Measurements from ENCODE around the gene PLEKHA4. TPM values are rescaled to one million over a fixed set of nuclear protein-coding genes. Genes with fewer than 3 reads are reported as not detected.
"Not testable (repeated sequence)": the region's sequence is repeated elsewhere in the genome, so short reads cannot be mapped to it uniquely, and the experiment has no call there.

Gene PLEKHA4
- 7.1 TPM for polyA plus RNA-seq (2013, experiment 1 of 2)
- 10.1 TPM for polyA plus RNA-seq (2013, experiment 2 of 2)

DNA sequence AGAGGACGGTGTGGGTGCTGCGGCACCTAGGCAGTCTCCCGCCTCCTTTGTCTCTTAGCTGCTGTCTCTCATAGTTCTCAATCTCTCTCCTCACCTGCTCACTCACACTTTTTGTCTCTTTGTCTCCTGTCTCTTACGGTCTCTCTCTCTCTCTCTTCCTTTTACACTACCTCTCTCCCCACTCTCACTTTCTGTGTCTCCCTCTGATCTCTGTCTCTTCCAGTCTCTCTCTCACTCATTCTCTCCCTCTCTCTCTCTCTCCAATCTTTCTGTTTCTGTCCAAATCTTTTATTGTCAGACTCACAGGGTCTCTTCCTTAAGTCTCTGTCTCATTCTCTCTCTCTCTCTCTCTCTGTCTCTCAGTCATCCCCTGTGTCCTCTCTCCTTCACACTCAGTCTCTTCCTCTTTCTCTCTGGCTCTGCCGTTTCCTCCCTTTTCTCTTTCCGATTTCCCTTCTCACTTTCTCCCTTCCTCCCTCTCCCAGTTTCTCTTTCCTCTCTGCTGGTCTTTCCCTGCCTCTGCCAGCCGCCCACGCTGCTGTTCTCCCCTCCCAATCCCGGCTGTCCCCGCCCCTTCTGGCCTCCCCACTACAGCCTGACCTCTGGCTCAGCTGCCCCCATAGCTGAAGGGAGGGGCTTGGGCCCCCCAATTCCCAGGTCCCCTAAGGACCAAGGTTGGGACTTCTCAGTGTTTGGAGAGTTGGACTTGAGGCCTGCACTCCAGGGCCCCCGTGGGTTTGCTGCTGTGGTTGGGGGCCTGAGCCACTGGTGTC, at the start of gene PLEKHA4:
Gene PLEKHA4 (minus strand): TSS at position 504 of the 773 bp plus-strand sequence. CDS start 997 bp downstream, outside the sequence.
- H3K9me3 ChIP-seq (ENCODE audit: insufficient read depth, low read depth, low read length), result no peaks in the 10 kb centered on the region
- peak within 1 kb of the TSS; percentile 63 for H3K9ac ChIP-seq (ENCODE audit: low read depth, low read length)
- peak within 1 kb of the TSS; percentile 42 for H3K4me3 ChIP-seq (ENCODE audit: low read length)
- H3K36me3 ChIP-seq (ENCODE audit: insufficient read depth, low read length), result peaks cover 7% of the 10 kb centered on the region
- no peaks in the 10 kb centered on the region for H3K27me3 ChIP-seq (ENCODE audit: insufficient read depth, low read length)
- H3K4me1 ChIP-seq (ENCODE audit: insufficient read depth, low read length), result peaks cover 16% of the 10 kb centered on the region
- 39% methylated on average over 11 of the region's 11 CpGs for WGBS
- peak within 1 kb of the TSS; percentile 57 for H3K27ac ChIP-seq (ENCODE audit: low read depth, low read length)

GRCh38 chr19:48918071-48918470, 49.7 kb upstream of the PLEKHA4 start:
- no peak overlapping the region for H3K27ac ChIP-seq (ENCODE audit: low read depth, low read length)
- H3K4me1 ChIP-seq (ENCODE audit: insufficient read depth, low read length), result no peaks in the 10 kb centered on the region
- no peak overlapping the region for H3K4me3 ChIP-seq (ENCODE audit: low read length)
- H3K36me3 ChIP-seq (ENCODE audit: insufficient read depth, low read length), result peaks cover 63% of the 10 kb centered on the region
- H3K9me3 ChIP-seq (ENCODE audit: insufficient read depth, low read depth, low read length), result no peaks in the 10 kb centered on the region
- H3K27me3 ChIP-seq (ENCODE audit: insufficient read depth, low read length), result no peaks in the 10 kb centered on the region
- WGBS, result 91% methylated on average over 6 of the region's 6 CpGs
- no peak overlapping the region for H3K9ac ChIP-seq (ENCODE audit: low read depth, low read length)

- H3K9ac ChIP-seq (ENCODE audit: low read depth, low read length), result no peak overlapping the region
- H3K9me3 ChIP-seq (ENCODE audit: insufficient read depth, low read depth, low read length), result no peaks in the 10 kb centered on the region
- no peaks in the 10 kb centered on the region for H3K4me1 ChIP-seq (ENCODE audit: insufficient read depth, low read length)
- H3K4me3 ChIP-seq (ENCODE audit: low read length), result no peak overlapping the region
- H3K27ac ChIP-seq (ENCODE audit: low read depth, low read length), result no peak overlapping the region
- peaks cover 67% of the 10 kb centered on the region for H3K36me3 ChIP-seq (ENCODE audit: insufficient read depth, low read length)
- no peaks in the 10 kb centered on the region for H3K27me3 ChIP-seq (ENCODE audit: insufficient read depth, low read length)
- 87% methylated on average over 7 of the region's 8 CpGs for WGBS
Measured at GRCh38 chr19:48915757-48916156, 47.3 kb upstream of the PLEKHA4 start.

DNA sequence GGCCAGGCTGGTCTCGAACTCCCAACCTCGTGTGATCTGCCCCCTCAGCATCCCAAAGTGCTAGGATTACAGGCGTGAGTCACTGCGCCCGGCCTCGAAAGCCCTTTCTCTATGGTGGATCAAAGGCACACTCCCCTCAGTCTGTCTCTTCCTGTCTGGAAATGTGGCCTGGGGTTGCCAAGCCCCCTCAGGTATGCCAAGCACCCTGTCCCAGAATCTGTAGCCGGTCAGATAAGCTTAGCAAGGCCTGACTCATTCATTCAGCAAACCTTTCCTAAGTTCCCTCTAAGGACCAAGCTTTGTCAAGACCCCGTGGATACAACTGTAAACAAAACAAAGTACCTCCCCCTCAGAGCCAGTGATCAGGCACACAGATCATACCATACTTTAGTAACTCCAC, 45.8 kb upstream of the PLEKHA4 start:
- Histone ChIP-seq H3K4me1 (ENCODE audit: insufficient read depth, low read length) (no peaks in the 10 kb centered on the region), H3K9ac (ENCODE audit: low read depth, low read length) (no peak overlapping the region), H3K27me3 (ENCODE audit: insufficient read depth, low read length) (no peaks in the 10 kb centered on the region), H3K36me3 (ENCODE audit: insufficient read depth, low read length) (peaks cover 70% of the 10 kb centered on the region), H3K4me3 (ENCODE audit: low read length) (no peak overlapping the region), H3K9me3 (ENCODE audit: insufficient read depth, low read depth, low read length) (no peaks in the 10 kb centered on the region), H3K27ac (ENCODE audit: low read depth, low read length) (no peak overlapping the region)
- WGBS, result 97% methylated on average over 8 of the region's 8 CpGs

DNA sequence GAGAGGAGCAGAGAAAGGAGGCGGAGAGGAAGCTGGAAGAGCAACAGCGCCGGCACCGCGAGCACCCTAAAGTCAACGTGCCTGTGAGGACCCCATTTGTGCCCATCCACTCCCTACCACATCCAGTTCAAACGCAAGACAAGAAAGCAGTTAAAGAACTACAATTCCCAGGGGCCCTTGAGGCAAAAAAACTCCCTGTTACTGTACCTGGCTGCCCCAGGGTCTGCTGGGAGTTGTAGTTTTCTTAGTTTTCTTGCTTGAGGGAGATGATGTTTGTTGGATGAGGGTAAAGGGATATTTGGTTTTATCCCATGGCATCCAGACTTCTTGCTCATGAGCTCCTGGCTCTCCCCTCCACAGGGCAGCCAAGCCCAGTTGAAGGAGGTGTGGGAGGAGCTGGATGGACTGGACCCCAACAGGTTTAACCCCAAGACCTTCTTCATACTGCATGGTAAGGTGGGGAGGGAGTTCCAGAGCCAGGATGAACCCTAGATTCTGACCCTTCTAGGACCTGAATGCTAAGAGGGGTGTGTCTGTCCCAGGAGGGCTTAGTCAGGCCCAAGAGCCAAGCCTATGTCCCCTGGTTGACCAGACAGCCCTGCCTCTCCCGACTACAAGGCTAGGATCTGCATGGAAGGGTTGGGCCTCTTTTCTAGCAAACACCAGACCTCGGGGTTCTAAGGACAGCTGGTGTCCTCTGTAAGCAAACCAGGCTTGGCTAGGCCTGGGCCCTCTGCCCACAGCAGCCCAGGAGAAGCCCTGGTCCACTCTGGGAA, 44.9 kb upstream of the PLEKHA4 start:
- no peaks in the 10 kb centered on the region for H3K4me1 ChIP-seq (ENCODE audit: insufficient read depth, low read length)
- no peak overlapping the region for H3K9ac ChIP-seq (ENCODE audit: low read depth, low read length)
- H3K27ac ChIP-seq (ENCODE audit: low read depth, low read length), result no peak overlapping the region
- no peaks in the 10 kb centered on the region for H3K27me3 ChIP-seq (ENCODE audit: insufficient read depth, low read length)
- WGBS, result 95% methylated on average over 9 of the region's 9 CpGs
- H3K9me3 ChIP-seq (ENCODE audit: insufficient read depth, low read depth, low read length), result no peaks in the 10 kb centered on the region
- no peak overlapping the region for H3K4me3 ChIP-seq (ENCODE audit: low read length)
- peaks cover 68% of the 10 kb centered on the region for H3K36me3 ChIP-seq (ENCODE audit: insufficient read depth, low read length)

DNA sequence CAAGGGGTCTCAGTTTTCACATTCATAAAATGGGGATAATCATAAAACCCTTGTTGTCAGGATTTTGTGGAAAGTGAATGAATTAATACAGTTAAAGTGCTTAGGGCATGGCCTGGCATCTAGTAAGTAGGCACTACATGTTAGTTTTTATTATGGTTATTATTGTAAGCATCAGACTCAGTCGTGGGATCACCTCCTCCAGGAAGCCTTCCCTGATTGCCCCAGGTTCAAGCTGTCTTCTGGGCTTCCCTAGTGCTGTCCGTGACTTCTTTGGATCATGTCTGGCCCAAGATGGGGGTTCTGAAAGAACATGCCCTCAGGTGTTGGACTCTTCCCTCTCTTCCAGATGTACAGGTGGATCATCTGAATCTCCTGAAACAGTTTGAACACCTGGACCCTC, 42.4 kb upstream of the PLEKHA4 start:
- H3K36me3 ChIP-seq (ENCODE audit: insufficient read depth, low read length), result peaks cover 75% of the 10 kb centered on the region
- no peaks in the 10 kb centered on the region for H3K4me1 ChIP-seq (ENCODE audit: insufficient read depth, low read length)
- 94% methylated on average over 2 of the region's 2 CpGs for WGBS
- no peak overlapping the region for H3K4me3 ChIP-seq (ENCODE audit: low read length)
- no peak overlapping the region for H3K27ac ChIP-seq (ENCODE audit: low read depth, low read length)
- H3K27me3 ChIP-seq (ENCODE audit: insufficient read depth, low read length), result no peaks in the 10 kb centered on the region
- no peaks in the 10 kb centered on the region for H3K9me3 ChIP-seq (ENCODE audit: insufficient read depth, low read depth, low read length)
- no peak overlapping the region for H3K9ac ChIP-seq (ENCODE audit: low read depth, low read length)

DNA sequence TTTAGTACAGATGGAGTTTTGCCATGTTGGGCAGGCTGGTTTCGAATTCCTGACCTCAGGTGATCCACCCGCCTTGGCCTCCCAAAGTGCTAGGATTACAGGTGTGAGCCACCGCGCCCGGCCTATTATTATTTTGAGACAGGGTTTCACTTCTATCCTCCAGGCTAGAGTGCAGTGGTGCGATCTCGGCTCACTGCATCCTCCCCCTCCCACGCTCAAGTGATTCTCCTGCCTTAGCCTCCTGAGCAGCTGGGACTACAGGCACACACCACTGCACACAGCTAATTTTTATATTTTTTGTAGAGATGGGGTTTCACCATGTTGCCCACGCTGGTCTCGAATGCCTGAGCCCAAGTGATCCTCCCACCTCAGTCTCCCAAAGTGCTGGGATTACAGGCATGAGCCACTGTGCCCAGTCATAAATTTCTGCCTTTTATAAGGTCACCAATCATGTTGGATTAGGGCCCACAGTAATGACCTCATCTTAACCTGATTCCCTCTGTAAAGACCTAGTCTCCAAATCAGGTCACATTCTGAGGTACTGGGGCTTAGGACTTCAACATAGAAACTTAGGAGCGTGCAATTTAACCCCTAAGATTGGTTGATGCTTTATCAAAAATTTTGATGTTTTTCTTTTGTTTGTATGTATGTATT, 41.1 kb upstream of the PLEKHA4 start:
- not testable (repeated sequence) for H3K27me3 ChIP-seq (ENCODE audit: insufficient read depth, low read length); H3K4me3 ChIP-seq (ENCODE audit: low read length); H3K9me3 ChIP-seq (ENCODE audit: insufficient read depth, low read depth, low read length); H3K9ac ChIP-seq (ENCODE audit: low read depth, low read length); H3K27ac ChIP-seq (ENCODE audit: low read depth, low read length); H3K4me1 ChIP-seq (ENCODE audit: insufficient read depth, low read length)
- H3K36me3 ChIP-seq (ENCODE audit: insufficient read depth, low read length), result peaks cover 76% of the 10 kb centered on the region
- WGBS, result 97% methylated on average over 11 of the region's 11 CpGs

DNA sequence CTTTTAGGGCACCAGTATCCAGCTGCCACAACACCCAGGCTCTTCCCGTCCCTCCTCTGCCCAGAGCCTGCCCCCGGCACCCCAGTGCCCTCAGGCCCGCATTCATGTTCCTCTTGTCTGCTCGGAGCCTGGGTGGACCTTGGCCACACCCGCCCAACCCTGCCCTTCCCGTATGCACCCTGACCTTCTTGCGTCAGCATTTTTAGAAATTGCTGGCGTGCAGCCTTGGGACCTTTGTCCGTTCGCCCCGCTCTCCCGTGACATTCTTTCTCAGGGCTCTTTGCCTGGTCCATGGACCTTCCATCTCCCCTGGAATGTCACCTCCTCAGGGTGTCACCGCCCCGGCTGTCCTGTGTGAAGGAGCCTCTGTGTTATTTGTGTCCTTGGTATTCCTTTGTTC, 39.3 kb upstream of the PLEKHA4 start:
- 95% methylated on average over 14 of the region's 14 CpGs for WGBS
- Histone ChIP-seq H3K27ac (ENCODE audit: low read depth, low read length) (no peak overlapping the region), H3K9me3 (ENCODE audit: insufficient read depth, low read depth, low read length) (no peaks in the 10 kb centered on the region), H3K9ac (ENCODE audit: low read depth, low read length) (no peak overlapping the region), H3K27me3 (ENCODE audit: insufficient read depth, low read length) (no peaks in the 10 kb centered on the region), H3K36me3 (ENCODE audit: insufficient read depth, low read length) (peaks cover 65% of the 10 kb centered on the region), H3K4me3 (ENCODE audit: low read length) (no peak overlapping the region), H3K4me1 (ENCODE audit: insufficient read depth, low read length) (no peaks in the 10 kb centered on the region)

GRCh38 chr19:48906324-48906723, 37.9 kb upstream of the PLEKHA4 start:
- H3K4me3 ChIP-seq (ENCODE audit: low read length), result no peak overlapping the region
- H3K4me1 ChIP-seq (ENCODE audit: insufficient read depth, low read length), result no peaks in the 10 kb centered on the region
- no peaks in the 10 kb centered on the region for H3K27me3 ChIP-seq (ENCODE audit: insufficient read depth, low read length)
- H3K9me3 ChIP-seq (ENCODE audit: insufficient read depth, low read depth, low read length), result no peaks in the 10 kb centered on the region
- peaks cover 60% of the 10 kb centered on the region for H3K36me3 ChIP-seq (ENCODE audit: insufficient read depth, low read length)
- no peak overlapping the region for H3K27ac ChIP-seq (ENCODE audit: low read depth, low read length)
- no peak overlapping the region for H3K9ac ChIP-seq (ENCODE audit: low read depth, low read length)
- 92% methylated on average over 10 of the region's 10 CpGs for WGBS

DNA sequence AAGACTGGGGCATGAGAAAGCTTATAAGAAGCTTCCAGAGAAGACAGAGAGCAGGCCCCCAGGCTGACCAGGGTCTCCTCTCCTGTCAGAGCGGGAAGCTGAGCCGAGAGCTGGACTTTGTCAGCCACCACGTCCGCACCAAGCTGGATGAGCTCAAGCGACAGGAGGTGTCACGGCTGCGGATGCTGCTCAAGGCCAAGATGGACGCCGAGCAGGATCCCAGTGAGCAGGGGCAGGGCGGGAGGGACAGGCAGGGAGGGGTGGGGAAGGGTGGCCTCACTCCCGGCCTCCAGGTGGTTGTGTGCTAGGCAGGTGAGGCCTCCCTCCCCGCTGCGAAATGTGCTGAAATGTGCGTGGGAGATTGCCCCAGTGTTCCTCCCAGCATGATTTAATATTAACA, 37.2 kb upstream of the PLEKHA4 start:
- Histone ChIP-seq H3K27me3 (ENCODE audit: insufficient read depth, low read length) (no peaks in the 10 kb centered on the region), H3K9ac (ENCODE audit: low read depth, low read length) (no peak overlapping the region), H3K4me3 (ENCODE audit: low read length) (no peak overlapping the region), H3K4me1 (ENCODE audit: insufficient read depth, low read length) (0 out of 2 replicates have a peak, but pooled peaks cover 4% of the 10 kb centered on the region), H3K27ac (ENCODE audit: low read depth, low read length) (no peak overlapping the region), H3K9me3 (ENCODE audit: insufficient read depth, low read depth, low read length) (no peaks in the 10 kb centered on the region), H3K36me3 (ENCODE audit: insufficient read depth, low read length) (peaks cover 54% of the 10 kb centered on the region)
- 92% methylated on average over 14 of the region's 14 CpGs for WGBS

DNA sequence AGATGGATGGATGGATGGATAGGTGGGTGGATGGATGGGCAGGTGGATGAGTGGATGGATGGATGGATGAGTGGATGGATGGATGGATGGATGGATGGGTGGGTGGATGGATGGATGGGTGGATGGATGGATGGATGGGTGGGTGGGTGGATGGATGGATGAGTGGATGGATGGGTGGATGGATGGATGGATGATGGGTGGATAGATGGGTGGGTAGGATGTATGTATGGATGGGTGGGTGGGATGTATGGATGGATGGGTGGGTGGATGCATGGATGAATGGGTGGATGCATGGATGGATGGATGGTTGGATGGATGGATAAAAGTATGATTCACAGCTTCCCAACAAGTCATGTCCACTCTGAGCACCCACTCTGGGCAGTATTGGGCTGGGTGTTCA, 35.4 kb upstream of the PLEKHA4 start:
- H3K9ac ChIP-seq (ENCODE audit: low read depth, low read length); H3K27me3 ChIP-seq (ENCODE audit: insufficient read depth, low read length); H3K27ac ChIP-seq (ENCODE audit: low read depth, low read length); H3K4me1 ChIP-seq (ENCODE audit: insufficient read depth, low read length); H3K9me3 ChIP-seq (ENCODE audit: insufficient read depth, low read depth, low read length); H3K4me3 ChIP-seq (ENCODE audit: low read length): not testable (repeated sequence)
- peaks cover 41% of the 10 kb centered on the region for H3K36me3 ChIP-seq (ENCODE audit: insufficient read depth, low read length)

Measured in HUES64 (cell line).